NT2/D1 (cell line): ENCODE results near the gene FHAD1.
"Not testable (repeated sequence)": the region's sequence is repeated elsewhere in the genome, so short reads cannot be mapped to it uniquely, and the experiment has no call there.

ENCODE experiments used
- DNase-seq: peaks from one replicate; pipeline ENCODE4 v3.0.0-alpha.2; 2011; ENCODE audit warnings: low read depth, low spot score
- H3K27me3 ChIP-seq: 2 replicates; pipeline ENCODE4 v1.6.0; 2011; ENCODE audit warnings: mild to moderate bottlenecking; ENCODE audit not compliant: insufficient read length, insufficient read depth
- H3K36me3 ChIP-seq: 2 replicates; pipeline ENCODE4 v1.6.1; 2011; ENCODE audit warnings: mild to moderate bottlenecking, low read length, mixed read lengths; ENCODE audit not compliant: insufficient read depth, insufficient read length
- H3K4me1 ChIP-seq: 2 replicates; pipeline ENCODE4 v1.5.1; 2011; ENCODE audit not compliant: insufficient read depth, insufficient read length
- H3K4me3 ChIP-seq: 2 replicates; pipeline ENCODE4 v1.5.1; 2011; ENCODE audit warnings: low read depth; ENCODE audit not compliant: insufficient read length
- H3K9ac ChIP-seq: 2 replicates; pipeline ENCODE4 v1.6.0; 2011; ENCODE audit warnings: low read depth; ENCODE audit not compliant: insufficient read length
- H3K9me3 ChIP-seq: 2 replicates; pipeline ENCODE4 v1.5.1; 2011; ENCODE audit warnings: mild to moderate bottlenecking, low read length; ENCODE audit not compliant: insufficient read depth
- SUZ12 ChIP-seq: IDR thresholded peaks from 2 replicates; pipeline ENCODE4 v1.6.1; 2011; ENCODE audit not compliant: insufficient read length, insufficient read depth; ENCODE audit errors: extremely low read depth
- YY1 ChIP-seq: IDR thresholded peaks from 2 replicates; pipeline ENCODE4 v1.6.1; 2011; ENCODE audit not compliant: insufficient read length, insufficient read depth
- ZNF274 ChIP-seq: IDR thresholded peaks from 2 replicates; pipeline ENCODE4 v1.6.1; 2011; ENCODE audit warnings: mild to moderate bottlenecking, low read depth, low read length

FHAD1 gene

GRCh38 chr1:15370268-15370667 lies 123.2 kb downstream of the FHAD1 start:
- no peak overlapping the region for H3K4me3 ChIP-seq
- H3K4me1 ChIP-seq, result peaks cover 6% of the 10 kb centered on the region
- H3K9me3 ChIP-seq, result no peaks in the 10 kb centered on the region
- no peaks in the 10 kb centered on the region for H3K27me3 ChIP-seq
- H3K9ac ChIP-seq, result no peak overlapping the region
- no peak for DNase-seq
- no peaks in the 10 kb centered on the region for H3K36me3 ChIP-seq
- no peak for TF ChIP-seq ZNF274
- TF ChIP-seq YY1, result no peak
- no peak for TF ChIP-seq SUZ12

- Histone ChIP-seq H3K36me3 (no peaks in the 10 kb centered on the region), H3K4me1 (peaks cover 6% of the 10 kb centered on the region), H3K9me3 (no peaks in the 10 kb centered on the region), H3K9ac (no peak overlapping the region), H3K27me3 (no peaks in the 10 kb centered on the region), H3K4me3 (no peak overlapping the region)
- DNase-seq, result no peak
- TF ChIP-seq SUZ12, result no peak
- TF ChIP-seq YY1, result no peak
- TF ChIP-seq ZNF274, result no peak
Measured at GRCh38 chr1:15370781-15371520, 123.9 kb downstream of the FHAD1 start.

GRCh38 chr1:15371610-15372545 lies 124.9 kb downstream of the FHAD1 start:
- H3K36me3 ChIP-seq, result no peaks in the 10 kb centered on the region
- no peak for DNase-seq
- H3K27me3 ChIP-seq, result no peaks in the 10 kb centered on the region
- no peak overlapping the region for H3K4me3 ChIP-seq
- H3K4me1 ChIP-seq, result peaks cover 6% of the 10 kb centered on the region
- no peaks in the 10 kb centered on the region for H3K9me3 ChIP-seq
- TF ChIP-seq ZNF274 (no peak), SUZ12 (no peak), YY1 (no peak)
- H3K9ac ChIP-seq, result no peak overlapping the region

GRCh38 chr1:15378729-15379128 lies 131.7 kb downstream of the FHAD1 start:
- DNase-seq, result no peak
- H3K36me3 ChIP-seq, result no peaks in the 10 kb centered on the region
- no peak overlapping the region for H3K9ac ChIP-seq
- H3K4me1 ChIP-seq, result peaks cover 9% of the 10 kb centered on the region
- no peak overlapping the region for H3K4me3 ChIP-seq
- H3K9me3 ChIP-seq, result no peaks in the 10 kb centered on the region
- no peak for TF ChIP-seq SUZ12
- no peak for TF ChIP-seq YY1
- no peak for TF ChIP-seq ZNF274
- H3K27me3 ChIP-seq, result peaks cover 40% of the 10 kb centered on the region

- Histone ChIP-seq H3K27me3 (peaks cover 44% of the 10 kb centered on the region), H3K4me1 (peaks cover 13% of the 10 kb centered on the region)
- H3K9me3 ChIP-seq, H3K36me3 ChIP-seq, H3K4me3 ChIP-seq, DNase-seq, H3K9ac ChIP-seq: not testable (repeated sequence)
Measured at GRCh38 chr1:15379151-15379550, 132.1 kb downstream of the FHAD1 start.

GRCh38 chr1:15380601-15381508 lies 133.8 kb downstream of the FHAD1 start:
- no peak for DNase-seq
- Histone ChIP-seq H3K4me3 (no peak overlapping the region), H3K4me1 (peaks cover 14% of the 10 kb centered on the region), H3K36me3 (no peaks in the 10 kb centered on the region), H3K9me3 (no peaks in the 10 kb centered on the region), H3K9ac (no peak overlapping the region), H3K27me3 (peaks cover 53% of the 10 kb centered on the region)
- TF ChIP-seq SUZ12 (no peak), ZNF274 (no peak), YY1 (no peak)

GRCh38 chr1:15381805-15382204 lies 134.8 kb downstream of the FHAD1 start:
- Histone ChIP-seq H3K27me3 (peaks cover 59% of the 10 kb centered on the region), H3K4me3 (no peak overlapping the region), H3K9ac (no peak overlapping the region), H3K36me3 (no peaks in the 10 kb centered on the region), H3K4me1 (peaks cover 14% of the 10 kb centered on the region), H3K9me3 (no peaks in the 10 kb centered on the region)
- DNase-seq, result no peak
- TF ChIP-seq SUZ12, result no peak
- no peak for TF ChIP-seq ZNF274
